ENCODE data around the gene LGR6.
"Not testable (repeated sequence)": the region's sequence is repeated elsewhere in the genome, so short reads cannot be mapped to it uniquely, and the experiment has no call there.

DNA sequence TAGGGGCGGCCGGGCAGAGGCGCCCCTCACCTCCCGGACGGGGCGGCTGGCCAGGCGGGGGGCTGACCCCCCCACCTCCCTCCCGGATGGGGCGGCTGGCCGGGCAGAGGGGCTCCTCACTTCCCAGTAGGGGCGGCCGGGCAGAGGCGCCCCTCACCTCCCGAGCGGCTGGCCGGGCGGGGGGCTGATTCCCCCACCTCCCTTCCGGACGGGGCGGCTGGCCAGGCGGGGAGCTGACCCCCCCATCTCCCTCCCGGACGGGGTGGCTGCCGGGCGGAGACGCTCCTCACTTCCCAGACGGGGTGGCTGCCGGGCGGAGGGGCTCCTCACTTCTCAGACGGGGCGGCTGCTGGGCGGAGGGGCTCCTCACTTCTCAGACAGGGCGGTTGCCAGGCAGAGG is 2.2 kb upstream of the LGR6 start:
- not testable (repeated sequence) for TF ChIP-seq MAFK (IDR thresholded peaks at IDR 0.05; ENCODE audit: low read depth, low read length); RCOR1 (IDR thresholded peaks at IDR 0.05; ENCODE audit: insufficient replicate concordance, low read length); POLR2A (IDR thresholded peaks at IDR 0.05; ENCODE audit: low read depth, low read length); CEBPB (IDR thresholded peaks at IDR 0.05; ENCODE audit: low read depth, low read length); FOS (IDR thresholded peaks at IDR 0.05; ENCODE audit: low read depth, low read length); SMC3 (IDR thresholded peaks at IDR 0.05; ENCODE audit: low read depth, low read length); RAD21 (IDR thresholded peaks at IDR 0.05; ENCODE audit: low read length); BHLHE40 (IDR thresholded peaks at IDR 0.05; ENCODE audit: low read depth, low read length); MXI1 (IDR thresholded peaks at IDR 0.05; ENCODE audit: borderline replicate concordance, low read depth, low read length)
- TF ChIP-seq, protein P1, sequence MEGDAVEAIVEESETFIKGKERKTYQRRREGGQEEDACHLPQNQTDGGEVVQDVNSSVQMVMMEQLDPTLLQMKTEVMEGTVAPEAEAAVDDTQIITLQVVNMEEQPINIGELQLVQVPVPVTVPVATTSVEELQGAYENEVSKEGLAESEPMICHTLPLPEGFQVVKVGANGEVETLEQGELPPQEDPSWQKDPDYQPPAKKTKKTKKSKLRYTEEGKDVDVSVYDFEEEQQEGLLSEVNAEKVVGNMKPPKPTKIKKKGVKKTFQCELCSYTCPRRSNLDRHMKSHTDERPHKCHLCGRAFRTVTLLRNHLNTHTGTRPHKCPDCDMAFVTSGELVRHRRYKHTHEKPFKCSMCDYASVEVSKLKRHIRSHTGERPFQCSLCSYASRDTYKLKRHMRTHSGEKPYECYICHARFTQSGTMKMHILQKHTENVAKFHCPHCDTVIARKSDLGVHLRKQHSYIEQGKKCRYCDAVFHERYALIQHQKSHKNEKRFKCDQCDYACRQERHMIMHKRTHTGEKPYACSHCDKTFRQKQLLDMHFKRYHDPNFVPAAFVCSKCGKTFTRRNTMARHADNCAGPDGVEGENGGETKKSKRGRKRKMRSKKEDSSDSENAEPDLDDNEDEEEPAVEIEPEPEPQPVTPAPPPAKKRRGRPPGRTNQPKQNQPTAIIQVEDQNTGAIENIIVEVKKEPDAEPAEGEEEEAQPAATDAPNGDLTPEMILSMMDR (conservative IDR thresholded peaks at IDR 0.05; ENCODE audit: low read depth, low read length): not testable (repeated sequence)
- TF ChIP-seq, protein P2, sequence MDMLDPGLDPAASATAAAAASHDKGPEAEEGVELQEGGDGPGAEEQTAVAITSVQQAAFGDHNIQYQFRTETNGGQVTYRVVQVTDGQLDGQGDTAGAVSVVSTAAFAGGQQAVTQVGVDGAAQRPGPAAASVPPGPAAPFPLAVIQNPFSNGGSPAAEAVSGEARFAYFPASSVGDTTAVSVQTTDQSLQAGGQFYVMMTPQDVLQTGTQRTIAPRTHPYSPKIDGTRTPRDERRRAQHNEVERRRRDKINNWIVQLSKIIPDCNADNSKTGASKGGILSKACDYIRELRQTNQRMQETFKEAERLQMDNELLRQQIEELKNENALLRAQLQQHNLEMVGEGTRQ (IDR thresholded peaks at IDR 0.05; ENCODE audit: low read depth, low read length): not testable (repeated sequence)
